GM12878 (cell line): ENCODE measurements around the gene COPS8. TPM values are rescaled to one million over a fixed set of nuclear protein-coding genes. Genes with fewer than 3 reads are reported as not detected.

ENCODE experiments used
- BACH1 ChIP-seq: fragments of 450-650 bp; IDR thresholded peaks from 2 replicates; pipeline ENCODE4 v1.6.1; 2017; ENCODE audit warnings: mild to moderate bottlenecking, borderline replicate concordance
- BCL11A ChIP-seq: IDR thresholded peaks from 2 replicates; pipeline ENCODE4 v1.6.1; 2011; ENCODE audit warnings: low read depth, low read length
- BRCA1 ChIP-seq: IDR thresholded peaks from 2 replicates; pipeline ENCODE4 v1.6.1; 2011; ENCODE audit warnings: low read depth, low read length, improper control_type of control experiment
- EED ChIP-seq: sonication (generic); IDR thresholded peaks from 2 replicates; pipeline ENCODE4 v1.6.1; 2016; ENCODE audit warnings: antibody characterized with exemption, low read depth
- JUND ChIP-seq: IDR thresholded peaks from 2 replicates; pipeline ENCODE4 v1.6.1; 2012; ENCODE audit warnings: low read depth, mild to moderate bottlenecking, low read length, improper control_type of control experiment, moderate library complexity
- RAD21 ChIP-seq: IDR thresholded peaks from 2 replicates; pipeline ENCODE4 v1.6.1; 2011; ENCODE audit warnings: mild to moderate bottlenecking, low read depth, low read length, moderate library complexity; ENCODE audit not compliant: insufficient read depth
- SMC3 ChIP-seq: IDR thresholded peaks from 2 replicates; pipeline ENCODE4 v1.6.1; 2011; ENCODE audit warnings: low read length, improper control_type of control experiment, borderline replicate concordance
- YY1 ChIP-seq: IDR thresholded peaks from 2 replicates; pipeline ENCODE4 v1.6.1; 2011; ENCODE audit warnings: low read depth, mild to moderate bottlenecking, low read length
- polyA plus RNA-seq, 11 experiments: library from polyadenylated mRNA; depleted of rRNA in 4 of 11; unstranded in 6 of 11; stranded (reverse) in 5 of 11; fragments of >200 nt; fragmentation: Nextera tagmentation in 4 of 11; fragmentation: Illumina TruSeq in 1 of 11; extraction: Ambion mirVana in 4 of 11; extraction: Trizol in 1 of 11; gene quantifications; 1 replicate in 1 of 11; 2 replicates in 10 of 11; pipeline versions ENCODE4 v1.2.1 to v1.2.3, GENCODE V29; 2011 to 2016; ENCODE audit warnings: inconsistent platforms in 2 of 11, missing spikeins in 2 of 11, low read depth in 1 of 11
- total RNA-seq, 4 experiments: library from RNA; depleted of rRNA in 3 of 4; stranded (reverse); fragments of >200 nt in 3 of 4; fragmentation: Illumina TruSeq in 1 of 4; extraction: Trizol in 1 of 4; gene quantifications; 2 replicates each; pipeline versions ENCODE4 v1.2.1 to v1.2.3, GENCODE V29; 2013 to 2021
- TF ChIP-seq, protein P1 (sequence below): fragments of 450-650 bp; IDR thresholded peaks from 2 replicates; pipeline ENCODE4 v1.6.1; 2017; ENCODE audit warnings: mild to moderate bottlenecking
- TF ChIP-seq, protein P2 (sequence below): fragments of 450-650 bp; formaldehyde crosslinking; IDR thresholded peaks from 2 replicates; pipeline ENCODE4 v1.4.0; 2022; ENCODE audit warnings: mild to moderate bottlenecking, moderate library complexity
- TF ChIP-seq, protein P3 (sequence below): fragments of 450-650 bp; IDR thresholded peaks from 2 replicates; pipeline ENCODE4 v1.6.1; 2017; ENCODE audit warnings: antibody characterized with exemption, mild to moderate bottlenecking, moderate library complexity

The COPS8 gene
- total and polyA plus RNA-seq, 10 of the 15 experiments (the other 5 are each of a cell fraction or from before 2014, with no cell fraction given) = 44.0 to 134 (median 107) TPM

DNA sequence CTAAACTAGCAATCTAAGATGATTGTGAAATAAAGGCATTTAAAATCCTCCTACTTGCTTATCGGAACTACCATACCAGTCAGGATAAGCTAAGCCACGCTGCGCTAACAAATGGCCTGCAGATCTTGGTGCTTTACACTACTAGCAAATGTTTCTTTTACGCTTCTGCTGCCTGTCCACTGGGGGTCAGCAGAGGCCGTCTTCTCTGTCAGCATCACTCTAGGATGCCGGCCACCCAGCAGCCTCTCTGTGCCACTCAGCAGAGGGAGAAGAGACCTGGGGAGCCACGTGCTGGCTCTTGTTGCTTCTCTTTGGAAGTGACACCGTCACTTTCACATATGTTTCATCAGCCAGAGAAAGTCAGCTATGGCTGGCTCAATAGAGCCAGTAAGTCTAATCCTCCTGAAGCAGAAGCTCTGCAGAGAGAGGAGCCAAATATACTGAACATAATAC lies 36.6 kb downstream of the COPS8 start (continued):
- TF ChIP-seq BCL11A = no peak
- TF ChIP-seq EED = no peak
- TF ChIP-seq, protein P1, sequence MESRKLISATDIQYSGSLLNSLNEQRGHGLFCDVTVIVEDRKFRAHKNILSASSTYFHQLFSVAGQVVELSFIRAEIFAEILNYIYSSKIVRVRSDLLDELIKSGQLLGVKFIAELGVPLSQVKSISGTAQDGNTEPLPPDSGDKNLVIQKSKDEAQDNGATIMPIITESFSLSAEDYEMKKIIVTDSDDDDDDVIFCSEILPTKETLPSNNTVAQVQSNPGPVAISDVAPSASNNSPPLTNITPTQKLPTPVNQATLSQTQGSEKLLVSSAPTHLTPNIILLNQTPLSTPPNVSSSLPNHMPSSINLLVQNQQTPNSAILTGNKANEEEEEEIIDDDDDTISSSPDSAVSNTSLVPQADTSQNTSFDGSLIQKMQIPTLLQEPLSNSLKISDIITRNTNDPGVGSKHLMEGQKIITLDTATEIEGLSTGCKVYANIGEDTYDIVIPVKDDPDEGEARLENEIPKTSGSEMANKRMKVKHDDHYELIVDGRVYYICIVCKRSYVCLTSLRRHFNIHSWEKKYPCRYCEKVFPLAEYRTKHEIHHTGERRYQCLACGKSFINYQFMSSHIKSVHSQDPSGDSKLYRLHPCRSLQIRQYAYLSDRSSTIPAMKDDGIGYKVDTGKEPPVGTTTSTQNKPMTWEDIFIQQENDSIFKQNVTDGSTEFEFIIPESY = 0 out of 2 replicates have a peak, but pooled peaks have one; percentile 15
- TF ChIP-seq, protein P2, sequence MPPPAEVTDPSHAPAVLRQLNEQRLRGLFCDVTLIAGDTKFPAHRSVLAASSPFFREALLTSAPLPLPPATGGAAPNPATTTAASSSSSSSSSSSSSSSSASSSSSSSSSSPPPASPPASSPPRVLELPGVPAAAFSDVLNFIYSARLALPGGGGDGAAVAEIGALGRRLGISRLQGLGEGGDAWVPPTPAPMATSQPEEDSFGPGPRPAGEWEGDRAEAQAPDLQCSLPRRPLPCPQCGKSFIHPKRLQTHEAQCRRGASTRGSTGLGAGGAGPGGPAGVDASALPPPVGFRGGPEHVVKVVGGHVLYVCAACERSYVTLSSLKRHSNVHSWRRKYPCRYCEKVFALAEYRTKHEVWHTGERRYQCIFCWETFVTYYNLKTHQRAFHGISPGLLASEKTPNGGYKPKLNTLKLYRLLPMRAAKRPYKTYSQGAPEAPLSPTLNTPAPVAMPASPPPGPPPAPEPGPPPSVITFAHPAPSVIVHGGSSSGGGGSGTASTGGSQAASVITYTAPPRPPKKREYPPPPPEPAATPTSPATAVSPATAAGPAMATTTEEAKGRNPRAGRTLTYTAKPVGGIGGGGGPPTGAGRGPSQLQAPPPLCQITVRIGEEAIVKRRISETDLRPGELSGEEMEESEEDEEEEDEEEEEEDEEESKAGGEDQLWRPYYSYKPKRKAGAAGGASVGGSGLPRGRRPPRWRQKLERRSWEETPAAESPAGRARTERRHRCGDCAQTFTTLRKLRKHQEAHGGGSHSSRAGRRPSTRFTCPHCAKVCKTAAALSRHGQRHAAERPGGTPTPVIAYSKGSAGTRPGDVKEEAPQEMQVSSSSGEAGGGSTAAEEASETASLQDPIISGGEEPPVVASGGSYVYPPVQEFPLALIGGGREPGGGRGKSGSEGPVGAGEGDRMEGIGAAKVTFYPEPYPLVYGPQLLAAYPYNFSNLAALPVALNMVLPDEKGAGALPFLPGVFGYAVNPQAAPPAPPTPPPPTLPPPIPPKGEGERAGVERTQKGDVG (CRISPR knock-in tag) = no peak
- peak; percentile 63 for TF ChIP-seq RAD21
- TF ChIP-seq YY1 = 0 out of 2 replicates have a peak, but pooled peaks have one; percentile 26
- TF ChIP-seq SMC3 = peak; percentile 39; the same call in 1 of the 2 replicates
- TF ChIP-seq, protein P3, sequence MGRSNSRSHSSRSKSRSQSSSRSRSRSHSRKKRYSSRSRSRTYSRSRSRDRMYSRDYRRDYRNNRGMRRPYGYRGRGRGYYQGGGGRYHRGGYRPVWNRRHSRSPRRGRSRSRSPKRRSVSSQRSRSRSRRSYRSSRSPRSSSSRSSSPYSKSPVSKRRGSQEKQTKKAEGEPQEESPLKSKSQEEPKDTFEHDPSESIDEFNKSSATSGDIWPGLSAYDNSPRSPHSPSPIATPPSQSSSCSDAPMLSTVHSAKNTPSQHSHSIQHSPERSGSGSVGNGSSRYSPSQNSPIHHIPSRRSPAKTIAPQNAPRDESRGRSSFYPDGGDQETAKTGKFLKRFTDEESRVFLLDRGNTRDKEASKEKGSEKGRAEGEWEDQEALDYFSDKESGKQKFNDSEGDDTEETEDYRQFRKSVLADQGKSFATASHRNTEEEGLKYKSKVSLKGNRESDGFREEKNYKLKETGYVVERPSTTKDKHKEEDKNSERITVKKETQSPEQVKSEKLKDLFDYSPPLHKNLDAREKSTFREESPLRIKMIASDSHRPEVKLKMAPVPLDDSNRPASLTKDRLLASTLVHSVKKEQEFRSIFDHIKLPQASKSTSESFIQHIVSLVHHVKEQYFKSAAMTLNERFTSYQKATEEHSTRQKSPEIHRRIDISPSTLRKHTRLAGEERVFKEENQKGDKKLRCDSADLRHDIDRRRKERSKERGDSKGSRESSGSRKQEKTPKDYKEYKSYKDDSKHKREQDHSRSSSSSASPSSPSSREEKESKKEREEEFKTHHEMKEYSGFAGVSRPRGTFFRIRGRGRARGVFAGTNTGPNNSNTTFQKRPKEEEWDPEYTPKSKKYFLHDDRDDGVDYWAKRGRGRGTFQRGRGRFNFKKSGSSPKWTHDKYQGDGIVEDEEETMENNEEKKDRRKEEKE = no peak
- TF ChIP-seq BACH1 = no peak
- TF ChIP-seq JUND = no peak
- TF ChIP-seq BRCA1 = no peak
